MG63 (cell line): ENCODE measurements around the gene TRIM74. TPM values are rescaled to one million over a fixed set of nuclear protein-coding genes. Genes with fewer than 3 reads are reported as not detected.
A peak's percentile ranks its signal among the peaks of the same experiment; 100 is the strongest.
"Not testable (repeated sequence)": the region's sequence is repeated elsewhere in the genome, so short reads cannot be mapped to it uniquely, and the experiment has no call there.

ENCODE experiments used
- DNase-seq: peaks from one replicate; pipeline ENCODE4 v3.0.0-alpha.2; 2020
- H3K27me3 ChIP-seq: fragments of 250-450 bp; sonication (Bioruptor Pico); 2 replicates; pipeline ENCODE4 v1.5.1; 2020; ENCODE audit warnings: mild to moderate bottlenecking, moderate library complexity
- H3K36me3 ChIP-seq: fragments of 250-450 bp; sonication (Bioruptor Pico); 2 replicates; pipeline ENCODE4 v1.5.1; 2020; ENCODE audit warnings: mild to moderate bottlenecking, moderate library complexity
- H3K4me3 ChIP-seq: fragments of 250-450 bp; sonication (Bioruptor Pico); 2 replicates; pipeline ENCODE4 v1.5.1; 2020; ENCODE audit warnings: mild to moderate bottlenecking, moderate library complexity
- H3K9me3 ChIP-seq: fragments of 250-450 bp; sonication (Bioruptor Pico); 2 replicates; pipeline ENCODE4 v1.5.1; 2020; ENCODE audit warnings: mild to moderate bottlenecking, moderate library complexity
- total RNA-seq: library from RNA; depleted of rRNA; stranded (reverse); fragments of >200 nt; shearing (Covaris generic); gene quantifications from 2 replicates; pipeline ENCODE4 v1.2.3, GENCODE V29; 2014; ENCODE audit warnings: low replicate concordance; rRNA removed

The TRIM74 gene
- total RNA-seq, 1 experiment from 2014 or later = not detected

- H3K4me3 ChIP-seq, DNase-seq, H3K9me3 ChIP-seq, H3K27me3 ChIP-seq: not testable (repeated sequence)
- peaks cover 26% of the 10 kb centered on the region for H3K36me3 ChIP-seq
Observed at GRCh38 chr7:72928216-72928615, 41.0 kb downstream of the TRIM74 start.

GRCh38 chr7:72927791-72928190 is 41.5 kb downstream of the TRIM74 start:
- not testable (repeated sequence) for H3K4me3 ChIP-seq, H3K27me3 ChIP-seq, DNase-seq, H3K9me3 ChIP-seq
- H3K36me3 ChIP-seq = peaks cover 26% of the 10 kb centered on the region

GRCh38 chr7:72925546-72926120 is 43.6 kb downstream of the TRIM74 start:
- Histone ChIP-seq H3K27me3 (no peaks in the 10 kb centered on the region), H3K9me3 (no peaks in the 10 kb centered on the region), H3K4me3 (peak overlapping the region; percentile 67), H3K36me3 (peaks cover 24% of the 10 kb centered on the region)
- DNase-seq = no peak

DNA sequence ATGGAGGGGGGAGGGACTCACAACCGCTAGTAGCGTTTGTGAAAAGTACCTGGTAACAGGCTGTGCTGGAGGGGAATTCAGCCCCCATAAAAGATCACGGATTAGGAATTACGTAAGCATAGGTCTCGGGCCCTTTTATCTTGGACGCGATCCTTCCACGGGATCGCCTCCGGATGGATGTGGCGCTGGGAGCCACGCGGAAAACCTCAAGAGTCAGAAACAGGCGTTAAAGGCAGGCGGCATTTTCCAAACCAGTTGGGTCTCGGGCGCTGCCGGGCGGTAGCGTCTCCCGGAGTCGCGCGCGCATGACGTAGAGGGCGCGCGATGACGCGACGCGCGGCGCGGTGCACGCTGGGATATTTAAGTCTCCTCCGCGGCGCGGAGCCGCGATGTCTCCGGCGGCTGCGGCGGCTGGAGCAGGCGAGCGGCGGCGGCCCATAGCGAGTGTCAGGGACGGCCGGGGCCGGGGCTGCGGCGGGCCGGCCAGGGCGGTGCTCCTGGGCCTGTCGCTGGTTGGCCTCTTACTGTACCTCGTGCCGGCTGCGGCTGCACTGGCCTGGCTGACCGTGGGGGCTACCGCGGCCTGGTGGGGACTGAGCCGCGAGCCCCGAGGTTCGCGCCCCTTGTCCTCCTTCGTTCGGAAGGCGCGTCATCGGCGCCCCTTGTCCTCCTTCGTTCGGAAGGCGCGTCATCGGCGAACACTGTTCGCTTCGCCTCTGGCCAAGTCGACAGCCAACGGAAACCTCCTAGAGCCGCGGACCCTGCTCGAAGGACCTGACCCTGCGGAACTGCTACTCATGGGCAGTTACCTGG is 44.3 kb downstream of the TRIM74 start, which contains the start of gene POM121:
TSS of gene POM121 (plus strand) at position 363 of the 813 bp plus-strand sequence. CDS start at position 390, 27 bp downstream.
- peak within 1 kb of the TSS; percentile 67 for H3K4me3 ChIP-seq
- no peaks in the 10 kb centered on the region for H3K27me3 ChIP-seq
- H3K9me3 ChIP-seq = no peaks in the 10 kb centered on the region
- H3K36me3 ChIP-seq = peaks cover 20% of the 10 kb centered on the region
- DNase-seq = peak; percentile 74

DNA sequence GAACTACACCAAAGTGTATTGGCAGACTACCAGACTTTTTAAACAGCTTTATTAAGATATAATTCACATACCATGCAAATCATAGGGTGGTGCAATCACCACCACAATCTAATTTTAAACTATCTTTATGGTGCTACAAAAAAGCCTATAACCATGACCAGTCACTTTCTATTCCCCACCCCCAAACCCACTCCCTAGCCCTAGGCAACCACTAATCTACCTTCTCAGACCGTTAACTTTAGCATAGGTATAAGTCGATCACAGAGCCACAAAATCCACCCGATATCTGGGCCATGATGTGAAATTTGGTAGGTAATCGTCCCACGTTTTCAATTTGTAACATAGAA is 44.9 kb downstream of the TRIM74 start:
- no peaks in the 10 kb centered on the region for H3K9me3 ChIP-seq
- no peaks in the 10 kb centered on the region for H3K27me3 ChIP-seq
- no peak for DNase-seq
- H3K4me3 ChIP-seq = peak overlapping the region; percentile 67
- H3K36me3 ChIP-seq = peaks cover 20% of the 10 kb centered on the region

DNA sequence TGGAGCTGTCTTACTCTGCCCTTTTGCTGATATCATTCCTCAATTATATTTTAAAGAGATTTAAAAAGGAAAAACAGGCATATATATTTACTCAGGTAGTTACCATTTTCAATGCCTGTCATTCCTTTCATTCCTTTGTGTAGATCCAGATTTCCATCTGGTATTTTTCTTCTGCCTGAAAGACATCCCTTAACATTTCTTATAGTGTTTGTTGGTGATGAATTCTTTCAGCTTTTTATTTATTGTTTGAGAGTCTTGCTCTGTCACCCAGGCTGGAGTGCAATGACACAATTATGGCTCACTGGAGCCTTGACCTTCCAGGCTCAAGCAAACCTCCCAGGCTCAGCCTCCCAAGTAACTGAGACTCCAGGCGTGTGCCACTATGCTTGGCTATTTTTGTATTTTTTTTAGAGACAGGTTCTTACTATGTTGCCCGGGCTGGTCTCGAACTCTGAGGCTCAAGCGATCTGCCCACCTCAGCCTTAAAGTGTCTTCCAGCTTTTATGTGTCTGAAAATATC is 50.0 kb downstream of the TRIM74 start:
- no peak overlapping the region for H3K4me3 ChIP-seq
- no peaks in the 10 kb centered on the region for H3K27me3 ChIP-seq
- peaks cover 7% of the 10 kb centered on the region for H3K36me3 ChIP-seq
- no peak for DNase-seq
- H3K9me3 ChIP-seq = no peaks in the 10 kb centered on the region

DNA sequence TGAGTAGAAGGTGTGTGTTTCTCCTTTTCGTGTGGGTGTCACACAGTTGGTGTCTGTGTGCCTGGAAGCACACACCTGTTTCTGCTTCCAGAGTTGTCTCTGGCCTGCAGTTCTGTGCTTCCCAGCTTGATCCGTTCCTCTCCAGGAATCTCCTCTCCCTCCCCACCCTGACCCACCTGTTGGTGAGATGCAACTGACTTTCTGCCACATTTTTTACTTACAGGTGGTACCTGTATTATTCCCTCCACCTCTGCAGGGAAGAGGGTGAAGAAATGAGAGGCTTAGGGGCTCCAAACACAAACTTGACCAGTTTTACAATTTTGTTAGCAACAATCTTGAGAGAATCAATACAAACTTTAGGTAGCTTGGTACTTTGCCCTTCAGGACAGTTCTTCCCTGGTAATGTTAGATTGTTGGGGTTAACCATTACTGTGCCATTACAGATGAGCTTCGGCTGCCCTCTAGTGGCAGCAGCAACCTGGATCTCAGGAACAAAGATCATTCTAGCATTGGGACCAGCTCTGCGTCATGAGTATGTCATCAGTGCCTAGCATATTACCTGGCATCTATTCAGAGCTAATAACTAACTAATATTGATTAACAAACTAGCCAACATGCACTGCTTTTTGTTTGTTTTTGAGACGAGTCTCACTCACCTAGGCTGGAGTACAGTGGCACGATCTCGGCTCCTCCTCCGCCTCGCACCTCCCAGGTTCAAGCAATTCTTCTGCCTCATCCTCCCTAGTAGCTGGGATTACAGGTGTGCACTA is 54.3 kb downstream of the TRIM74 start:
- H3K4me3 ChIP-seq, H3K27me3 ChIP-seq, H3K9me3 ChIP-seq, H3K36me3 ChIP-seq: not testable (repeated sequence)
- DNase-seq = peak; percentile 38

DNA sequence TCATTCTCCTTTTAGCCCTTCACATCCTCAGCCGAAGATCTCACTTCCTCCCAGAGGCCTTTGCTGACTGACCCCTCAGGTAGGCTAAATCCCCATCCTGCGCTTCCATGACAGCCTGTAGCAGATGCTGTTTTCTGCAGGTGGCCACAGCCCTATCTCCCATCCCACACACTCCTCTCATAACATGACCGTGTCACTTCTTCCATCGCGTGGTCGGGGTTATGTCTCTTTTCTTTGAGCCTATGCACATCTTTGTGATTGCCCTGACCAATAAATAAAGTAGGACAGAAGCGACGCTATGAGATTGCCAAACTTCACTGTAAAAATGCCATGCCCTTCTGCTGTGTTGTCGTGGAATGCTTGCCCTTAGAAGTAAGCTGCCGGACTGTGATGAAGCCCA is 55.5 kb downstream of the TRIM74 start:
- DNase-seq, H3K36me3 ChIP-seq, H3K9me3 ChIP-seq, H3K27me3 ChIP-seq, H3K4me3 ChIP-seq: not testable (repeated sequence)

DNA sequence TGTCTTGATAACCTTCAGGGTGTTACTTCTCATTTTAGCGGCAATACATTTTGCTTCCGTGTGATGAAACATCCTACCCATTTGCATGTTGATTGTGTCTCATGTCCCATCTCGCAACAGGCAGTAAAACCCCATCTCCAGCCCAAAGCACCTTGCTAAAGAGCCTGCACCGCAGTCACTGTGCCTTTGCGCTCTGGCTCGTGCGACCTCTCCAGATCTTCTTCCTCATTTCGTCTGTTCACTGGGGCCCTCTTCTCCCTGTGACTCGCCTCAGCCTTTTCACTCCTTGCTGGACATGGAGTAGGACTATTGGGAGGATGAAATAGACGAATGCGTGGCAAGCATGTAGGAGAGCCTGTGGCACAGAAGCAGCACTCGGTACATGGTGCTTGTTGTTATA is 57.9 kb downstream of the TRIM74 start:
- not testable (repeated sequence) for H3K36me3 ChIP-seq, H3K27me3 ChIP-seq, DNase-seq, H3K4me3 ChIP-seq, H3K9me3 ChIP-seq

Other genes with a start within 250 kb of the TRIM74 start
- 0.52 and 3.6 TPM in 2 replicates for gene TYW1B, start 141.3 kb downstream of the TRIM74 start, total RNA-seq
- gene POM121, start 44.4 kb downstream of the TRIM74 start, total RNA-seq = 1.2 and 1.8 TPM in 2 replicates
- not detected in 2 replicates for gene SPDYE8, start 60.3 kb upstream of the TRIM74 start, total RNA-seq
- not detected in 2 replicates for gene SPDYE11, start 88.4 kb upstream of the TRIM74 start, total RNA-seq
- not detected in 2 replicates for gene SPDYE9, start 116.6 kb upstream of the TRIM74 start, total RNA-seq